HG03439 (cell line): ENCODE data around the gene TAC4.

ENCODE experiments used
- ATAC-seq: cut with Tn5 transposase; IDR thresholded peaks from one replicate; pipeline ENCODE4 v1.9.1; 2021; ENCODE audit warnings: mild to moderate bottlenecking, moderate library complexity; ENCODE audit not compliant: unreplicated experiment

The TAC4 gene

GRCh38 chr17:49848019-49848473, at the start of gene TAC4:
Gene TAC4 (minus strand): TSS chr17:49848069. CDS start chr17:49848017, 52 bp downstream.
- no peak for ATAC-seq

GRCh38 chr17:49896860-49897259, 49.0 kb upstream of the TAC4 start:
- no peak for ATAC-seq

- no peak for ATAC-seq
These were observed 48.4 kb upstream of the TAC4 start for GRCh38 chr17:49896222-49896621.

GRCh38 chr17:49895812-49896211, 47.9 kb upstream of the TAC4 start:
- ATAC-seq: no peak

GRCh38 chr17:49894761-49895160, 46.9 kb upstream of the TAC4 start:
- no peak for ATAC-seq

- no peak for ATAC-seq
These were observed 44.0 kb upstream of the TAC4 start for GRCh38 chr17:49891694-49892389.

- no peak for ATAC-seq
These were observed 43.4 kb upstream of the TAC4 start for GRCh38 chr17:49891271-49891670.

GRCh38 chr17:49890852-49891251, 43.0 kb upstream of the TAC4 start:
- ATAC-seq: no peak

GRCh38 chr17:49890077-49890821, 42.4 kb upstream of the TAC4 start:
- ATAC-seq: no peak

GRCh38 chr17:49889500-49889899, 41.6 kb upstream of the TAC4 start:
- ATAC-seq: no peak

GRCh38 chr17:49887744-49888360, 40.0 kb upstream of the TAC4 start:
- no peak for ATAC-seq

- no peak for ATAC-seq
These were observed 39.3 kb upstream of the TAC4 start for GRCh38 chr17:49887086-49887743.

- ATAC-seq: no peak
These were observed 38.2 kb upstream of the TAC4 start for GRCh38 chr17:49886036-49886435.

- no peak for ATAC-seq
These were observed 34.6 kb upstream of the TAC4 start for GRCh38 chr17:49882434-49882833.

- ATAC-seq: no peak
These were observed 33.2 kb upstream of the TAC4 start for GRCh38 chr17:49881054-49881402.

GRCh38 chr17:49880291-49881053, 32.6 kb upstream of the TAC4 start:
- ATAC-seq: no peak

- no peak for ATAC-seq
These were observed 31.3 kb upstream of the TAC4 start for GRCh38 chr17:49878931-49879904.

GRCh38 chr17:49875685-49876084, 27.8 kb upstream of the TAC4 start:
- ATAC-seq: no peak

- ATAC-seq: no peak
These were observed 27.0 kb upstream of the TAC4 start for GRCh38 chr17:49874911-49875310.

- no peak for ATAC-seq
These were observed 26.1 kb upstream of the TAC4 start for GRCh38 chr17:49873926-49874325.
